SHP77 treated with DMSO at 0.1 percent for 48 hours (cell line): Measurements from ENCODE around the gene CTNND2.
"Not testable (repeated sequence)": the region's sequence is repeated elsewhere in the genome, so short reads cannot be mapped to it uniquely, and the experiment has no call there.

ENCODE experiments used
- DNase-seq: peaks from one replicate; lab custom pipeline; 2025; lab: John Stamatoyannopoulos, UW

CTNND2 gene

GRCh38 chr5:11076945-11077613 lies 827.2 kb downstream of the CTNND2 start:
- no peak for DNase-seq

DNA sequence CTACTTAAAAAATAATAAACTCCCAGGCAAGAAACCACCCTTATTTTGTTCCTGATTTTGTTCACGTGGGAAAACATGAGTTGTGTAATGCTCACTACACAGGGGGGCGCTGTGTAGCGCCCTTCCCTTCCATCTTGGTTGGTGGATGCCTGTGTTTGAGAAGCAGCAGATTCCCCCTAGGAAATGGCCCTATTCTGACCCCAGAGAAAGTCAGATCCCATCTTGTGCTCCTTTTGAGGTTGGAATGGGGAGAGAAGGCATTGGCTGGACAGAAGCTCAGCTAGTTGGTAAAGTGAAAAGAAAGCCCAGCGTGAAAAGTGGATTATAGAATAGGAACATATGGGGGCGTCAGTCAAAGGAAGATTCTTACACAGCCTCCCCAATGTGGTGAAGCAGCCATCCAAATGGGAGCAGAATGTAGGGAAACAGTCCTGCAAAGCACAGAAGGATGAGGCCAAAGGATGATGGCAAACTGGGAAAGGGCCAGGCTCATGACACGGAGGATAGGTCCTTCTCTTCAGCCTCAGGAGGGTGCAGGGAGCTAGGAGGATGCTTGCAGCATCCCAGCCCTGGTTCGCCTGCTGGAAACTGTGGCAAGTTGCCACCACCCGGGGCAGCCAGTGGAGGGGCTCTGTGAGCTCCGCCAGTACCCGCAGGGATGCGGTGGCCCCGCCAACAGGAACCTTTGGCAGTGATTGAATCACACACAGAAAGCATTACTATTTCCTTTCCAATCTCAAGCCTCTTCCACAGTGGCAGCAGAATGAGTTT lies 829.0 kb downstream of the CTNND2 start:
- DNase-seq = no peak

- no peak for DNase-seq
These were observed 831.7 kb downstream of the CTNND2 start for GRCh38 chr5:11072568-11072967.

- no peak for DNase-seq
These were observed 832.2 kb downstream of the CTNND2 start for GRCh38 chr5:11072076-11072475.

GRCh38 chr5:11069041-11069440 lies 835.2 kb downstream of the CTNND2 start:
- DNase-seq = no peak

DNA sequence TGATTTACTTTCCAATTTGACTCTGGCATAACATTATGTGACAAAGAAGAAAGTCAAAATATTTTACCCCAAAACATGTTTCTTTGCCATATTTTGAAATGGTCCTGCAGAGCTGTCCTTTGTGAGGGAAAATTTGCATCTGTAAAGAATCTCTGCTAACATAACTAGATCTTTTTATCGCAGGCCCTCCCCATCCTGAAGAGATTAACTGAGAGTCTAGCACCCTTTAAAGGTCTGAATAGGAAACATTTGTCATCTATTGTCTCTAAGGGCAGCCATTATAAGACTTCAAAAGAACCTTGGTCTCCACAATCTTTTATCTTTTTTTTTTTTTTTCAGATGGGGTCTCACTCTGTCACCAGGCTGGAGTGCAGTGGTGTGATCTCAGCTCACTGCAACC lies 838.5 kb downstream of the CTNND2 start:
- DNase-seq = not testable (repeated sequence)

DNA sequence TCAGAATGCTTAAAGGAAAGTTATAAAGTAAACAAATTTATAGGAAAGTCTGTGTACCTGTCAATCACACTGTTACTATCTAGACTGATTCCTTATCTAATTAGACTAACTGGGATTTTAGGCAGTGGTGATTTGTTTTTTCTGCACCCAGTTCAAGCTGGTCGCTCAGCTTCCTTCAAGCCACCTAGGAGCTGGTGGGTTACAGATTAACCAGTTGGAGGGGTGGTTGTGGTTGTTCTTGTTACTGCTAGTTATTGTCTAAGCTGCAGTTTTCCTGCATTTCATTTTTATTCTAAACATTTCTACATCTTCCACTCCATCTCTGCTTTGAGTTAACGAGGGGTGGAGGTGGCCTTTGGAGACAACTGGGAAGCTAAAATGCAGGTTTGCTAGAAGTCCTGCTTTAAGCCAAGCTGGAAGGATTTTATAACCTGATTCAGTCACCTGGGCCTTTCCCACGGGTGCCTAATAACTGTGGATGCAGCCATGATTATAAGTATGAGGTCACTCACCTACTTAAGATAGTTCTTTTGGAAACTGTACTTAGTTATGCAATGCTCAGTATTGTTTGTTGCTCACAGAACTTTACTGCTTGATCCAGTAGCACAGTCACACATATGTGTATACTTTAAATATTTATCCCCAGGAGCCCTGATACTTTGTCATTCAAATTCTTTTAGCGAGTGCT lies 839.3 kb downstream of the CTNND2 start:
- DNase-seq = no peak

DNA sequence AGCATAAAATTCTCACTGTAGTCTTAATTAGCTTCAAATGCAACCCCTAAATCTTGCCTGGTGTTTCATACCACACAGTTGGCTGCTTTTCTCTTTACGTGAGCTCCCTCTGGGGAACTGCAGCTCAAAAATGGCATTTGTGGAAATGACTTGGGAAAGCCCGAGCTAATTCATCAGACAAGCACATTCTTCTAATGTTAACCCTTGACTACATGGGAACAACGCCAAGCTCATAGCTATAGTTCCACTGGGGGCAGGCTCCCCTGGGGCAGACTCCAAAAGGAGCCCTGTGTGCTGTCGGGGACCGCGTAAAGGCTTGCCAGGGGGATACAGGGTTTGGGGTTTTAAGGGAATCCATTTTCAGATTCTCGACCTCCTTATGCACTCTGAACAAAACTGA lies 841.8 kb downstream of the CTNND2 start:
- DNase-seq = no peak

DNA sequence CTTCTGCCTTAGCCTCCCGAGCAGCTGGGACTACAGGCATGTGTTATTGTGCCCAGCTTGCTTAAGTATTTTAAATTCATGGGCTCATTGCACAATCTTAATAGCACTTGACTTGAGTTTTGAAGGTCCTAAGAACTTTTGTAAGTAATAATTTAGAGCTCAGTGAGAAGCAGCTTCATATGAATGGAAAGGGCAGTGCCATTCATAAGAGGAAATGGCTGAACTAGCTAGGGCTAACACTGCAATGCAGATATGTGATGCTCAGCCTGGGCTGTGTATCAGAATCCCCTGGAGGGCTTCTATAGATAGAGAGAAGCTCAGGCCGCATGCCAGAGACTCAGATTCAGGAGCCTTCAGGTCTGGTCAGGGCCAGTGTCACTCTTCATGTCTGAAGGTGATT lies 847.7 kb downstream of the CTNND2 start:
- no peak for DNase-seq

- no peak for DNase-seq
These were observed 850.2 kb downstream of the CTNND2 start for GRCh38 chr5:11054014-11054413.

DNA sequence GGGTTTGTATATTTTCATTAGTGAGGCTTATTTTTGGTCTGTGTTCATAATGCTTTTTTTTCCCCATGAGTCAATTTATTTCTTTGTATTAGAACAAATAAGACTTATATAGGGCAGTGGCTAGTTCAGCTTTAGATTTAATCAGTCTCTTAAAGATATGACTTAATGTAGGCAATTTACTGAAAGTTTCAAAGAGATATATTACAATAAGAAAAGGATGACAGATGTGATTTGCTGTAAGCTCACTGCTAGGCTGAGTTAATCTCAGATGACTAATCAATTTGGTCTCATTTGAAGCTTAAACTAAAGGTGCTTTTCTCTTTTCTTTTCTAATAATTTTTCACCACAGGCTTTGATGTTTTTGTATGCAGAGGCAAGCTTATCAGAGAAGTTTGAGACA lies 851.4 kb downstream of the CTNND2 start:
- no peak for DNase-seq

GRCh38 chr5:11050596-11051304 lies 853.5 kb downstream of the CTNND2 start:
- no peak for DNase-seq

DNA sequence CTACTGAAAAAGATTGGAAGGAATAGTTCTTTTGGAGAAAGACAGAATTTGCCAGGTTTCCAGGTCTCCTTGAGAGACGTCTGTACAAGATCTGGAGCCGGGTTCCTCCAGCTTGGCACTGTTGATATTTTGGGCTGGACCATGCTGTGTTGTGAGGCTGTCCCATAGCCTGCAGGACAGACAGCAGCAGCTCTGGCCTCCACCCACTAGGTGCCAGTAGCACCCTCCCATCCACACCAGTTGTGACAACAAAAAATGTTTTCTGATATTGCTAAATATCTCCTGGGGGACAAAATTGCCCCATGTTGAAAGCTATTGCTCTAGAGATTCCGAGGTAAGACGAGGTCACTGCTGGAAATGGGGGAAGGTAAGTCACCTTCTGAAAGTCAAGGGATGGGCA lies 855.5 kb downstream of the CTNND2 start:
- no peak for DNase-seq

DNA sequence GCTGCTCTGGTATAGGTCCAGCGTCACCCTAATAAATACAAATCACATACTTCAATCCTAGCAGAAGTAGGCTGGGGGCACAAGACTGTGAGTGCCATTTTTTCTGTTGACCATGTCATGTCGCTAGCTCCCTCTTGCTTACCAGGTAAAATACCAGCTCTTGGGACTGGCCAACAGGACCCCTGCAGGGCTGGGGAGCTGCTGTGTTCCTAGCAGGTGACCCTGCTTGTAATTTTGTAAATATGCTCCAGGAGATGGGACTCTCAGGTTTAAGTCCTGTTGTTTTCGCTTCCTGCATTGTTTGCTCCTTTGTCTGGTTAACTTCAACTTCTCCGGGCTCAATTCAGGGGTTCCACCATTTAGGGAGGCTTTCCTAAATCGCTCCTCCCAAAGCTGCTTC lies 856.6 kb downstream of the CTNND2 start:
- DNase-seq = no peak

DNA sequence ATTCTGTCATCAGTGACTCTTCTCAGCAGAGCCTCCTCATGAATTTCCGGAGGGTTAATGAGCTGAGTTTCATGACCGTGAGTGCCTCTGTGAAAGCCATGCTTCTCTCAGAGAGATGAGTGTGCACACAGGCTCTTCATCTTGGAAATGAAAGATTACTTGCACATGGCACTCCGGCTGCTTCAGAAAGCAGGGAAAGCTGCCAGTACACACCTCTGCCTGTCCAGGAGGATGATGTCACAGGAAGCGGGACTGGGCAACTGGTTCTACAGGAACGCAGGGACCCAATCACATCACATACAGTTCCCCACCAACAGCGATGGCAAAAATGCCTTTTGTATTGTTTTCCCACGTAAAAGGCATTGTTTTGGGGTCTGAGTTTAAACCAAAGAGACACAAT lies 857.2 kb downstream of the CTNND2 start:
- DNase-seq = no peak

DNA sequence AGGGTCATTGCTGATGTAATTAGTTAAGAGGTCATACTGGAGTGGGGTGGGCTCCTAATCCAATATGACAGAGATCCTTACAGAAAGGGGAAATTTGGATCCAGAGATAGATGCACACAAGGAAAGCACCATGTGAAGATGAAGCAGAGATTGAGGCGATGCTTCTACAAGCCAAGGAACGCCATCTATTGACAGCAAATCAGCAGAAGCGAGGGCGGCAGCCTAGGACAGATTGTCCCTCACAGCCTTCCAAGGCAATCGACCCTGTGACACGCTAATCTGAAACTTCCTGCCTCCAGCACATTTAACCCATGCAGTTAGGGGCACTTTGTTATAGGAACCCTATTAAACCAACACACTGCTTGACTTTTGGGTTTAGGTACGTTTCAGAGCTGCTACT lies 858.1 kb downstream of the CTNND2 start:
- DNase-seq = no peak

DNA sequence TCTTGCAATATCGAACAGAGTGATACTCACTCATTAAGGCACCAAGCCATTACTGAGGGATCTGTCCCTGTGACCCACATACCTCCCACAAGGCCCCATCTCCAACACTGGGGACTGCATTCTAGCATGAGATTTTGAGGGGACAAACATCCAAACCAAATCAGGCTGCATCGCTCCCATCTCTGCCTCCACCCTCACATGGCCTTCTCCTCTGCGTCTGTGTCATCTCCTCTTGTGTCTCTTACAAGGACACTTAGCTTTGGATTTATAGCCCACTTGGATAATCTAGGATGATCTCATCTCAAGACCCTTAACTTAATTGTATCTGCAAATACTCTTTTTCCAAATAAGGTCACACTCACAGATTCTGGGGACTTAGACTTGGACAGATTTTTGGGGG lies 858.8 kb downstream of the CTNND2 start:
- no peak for DNase-seq

DNA sequence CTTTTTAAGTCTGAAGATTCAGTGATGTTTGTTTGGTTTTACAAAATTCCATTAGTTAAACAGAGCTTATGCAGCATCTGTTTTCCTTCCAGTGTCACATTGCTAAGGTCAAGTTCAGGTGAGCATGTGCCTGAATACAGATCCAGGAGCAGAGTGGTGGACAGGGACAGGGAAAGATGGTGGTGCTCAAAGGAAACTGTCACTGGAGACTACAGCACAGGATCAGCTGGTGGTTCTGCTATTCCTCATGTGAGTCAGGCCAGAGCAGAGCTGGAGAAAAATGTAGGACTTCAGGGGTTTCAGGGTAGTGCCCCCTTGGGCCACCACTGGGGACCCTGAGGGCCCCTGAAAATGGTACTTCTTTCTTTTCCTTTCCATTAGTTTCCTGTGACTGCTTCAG lies 859.7 kb downstream of the CTNND2 start:
- DNase-seq = no peak

- no peak for DNase-seq
These were observed 860.4 kb downstream of the CTNND2 start for GRCh38 chr5:11043881-11044280.

- no peak for DNase-seq
These were observed 863.9 kb downstream of the CTNND2 start for GRCh38 chr5:11040345-11040744.

GRCh38 chr5:11038772-11039171 lies 865.5 kb downstream of the CTNND2 start:
- DNase-seq = no peak

DNA sequence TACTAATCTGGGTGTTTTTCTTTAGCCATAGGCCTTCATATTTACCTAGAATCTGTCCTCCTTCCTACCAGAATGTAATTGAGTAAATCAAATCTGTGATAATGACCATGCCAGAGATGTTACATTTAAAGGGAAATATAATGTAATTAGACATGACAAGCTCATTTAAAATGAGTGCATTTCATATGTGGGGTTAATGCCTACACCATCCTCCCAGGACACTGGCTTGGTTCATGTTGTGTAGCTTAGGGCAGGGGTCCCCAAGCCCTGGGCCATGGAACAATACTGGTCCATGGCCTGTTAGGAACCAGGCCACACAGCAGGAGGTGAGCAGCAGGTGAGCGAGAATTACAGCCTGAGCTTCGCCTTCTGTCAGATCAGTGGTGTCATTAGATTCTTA lies 866.3 kb downstream of the CTNND2 start:
- no peak for DNase-seq

DNA sequence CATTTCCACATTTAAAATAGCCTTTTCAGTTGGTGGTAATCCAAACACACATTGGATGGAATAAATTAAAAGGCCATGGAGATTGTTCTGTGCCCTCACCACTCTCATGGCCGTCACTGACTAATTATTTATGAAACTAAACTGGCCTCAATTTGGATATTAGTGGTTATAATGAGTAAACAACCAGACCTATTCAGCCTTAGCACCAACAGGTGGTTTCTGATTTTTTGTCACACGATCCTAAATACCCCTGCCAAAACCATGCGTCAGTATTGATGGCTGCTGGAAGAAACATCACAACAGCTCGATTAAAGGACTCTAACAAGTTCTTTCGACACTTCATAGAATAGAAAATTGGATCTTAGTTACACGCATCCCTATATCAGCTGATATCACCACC lies 867.2 kb downstream of the CTNND2 start:
- DNase-seq = no peak
